Loucy (cell line): Measurements from ENCODE around the gene MPC1L.
"Not testable (repeated sequence)": the region's sequence is repeated elsewhere in the genome, so short reads cannot be mapped to it uniquely, and the experiment has no call there.

ENCODE experiments used
- CTCF ChIP-seq: fragments of 200-600 bp; sonication (generic); conservative IDR thresholded peaks from 2 replicates; pipeline ENCODE4 v1.5.1; 2014; ENCODE audit warnings: mild to moderate bottlenecking, antibody characterized with exemption, low read length
- EZH2phosphoT487 ChIP-seq: fragments of 200-600 bp; IDR thresholded peaks from 2 replicates; pipeline ENCODE4 v1.6.1; 2018; ENCODE audit warnings: antibody characterized with exemption, mild to moderate bottlenecking, moderate library complexity, borderline replicate concordance

- TF ChIP-seq CTCF, EZH2phosphoT487: not testable (repeated sequence)
Observed at GRCh38 chrX:40575411-40575810, 47.8 kb upstream of the MPC1L start.
